Measurements from ENCODE around the gene CCDC93.

GRCh38 chr2:117938611-117939010, 75.3 kb downstream of the CCDC93 start:
- TF ChIP-seq, protein P1, sequence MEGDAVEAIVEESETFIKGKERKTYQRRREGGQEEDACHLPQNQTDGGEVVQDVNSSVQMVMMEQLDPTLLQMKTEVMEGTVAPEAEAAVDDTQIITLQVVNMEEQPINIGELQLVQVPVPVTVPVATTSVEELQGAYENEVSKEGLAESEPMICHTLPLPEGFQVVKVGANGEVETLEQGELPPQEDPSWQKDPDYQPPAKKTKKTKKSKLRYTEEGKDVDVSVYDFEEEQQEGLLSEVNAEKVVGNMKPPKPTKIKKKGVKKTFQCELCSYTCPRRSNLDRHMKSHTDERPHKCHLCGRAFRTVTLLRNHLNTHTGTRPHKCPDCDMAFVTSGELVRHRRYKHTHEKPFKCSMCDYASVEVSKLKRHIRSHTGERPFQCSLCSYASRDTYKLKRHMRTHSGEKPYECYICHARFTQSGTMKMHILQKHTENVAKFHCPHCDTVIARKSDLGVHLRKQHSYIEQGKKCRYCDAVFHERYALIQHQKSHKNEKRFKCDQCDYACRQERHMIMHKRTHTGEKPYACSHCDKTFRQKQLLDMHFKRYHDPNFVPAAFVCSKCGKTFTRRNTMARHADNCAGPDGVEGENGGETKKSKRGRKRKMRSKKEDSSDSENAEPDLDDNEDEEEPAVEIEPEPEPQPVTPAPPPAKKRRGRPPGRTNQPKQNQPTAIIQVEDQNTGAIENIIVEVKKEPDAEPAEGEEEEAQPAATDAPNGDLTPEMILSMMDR (IDR thresholded peaks at IDR 0.05; ENCODE audit: low read depth, low read length) = no peak
- TF ChIP-seq EZH2phosphoT487 (IDR thresholded peaks at IDR 0.05; ENCODE audit: low read depth) = no peak

Measured in OCI-LY3 (cell line).